ENCODE results near the gene USP5.

- TF ChIP-seq POLR2A (IDR thresholded peaks at IDR 0.05): no peak
- no peak for TF ChIP-seq CTCF (IDR thresholded peaks at IDR 0.05)
- no peak for TF ChIP-seq EP300 (IDR thresholded peaks at IDR 0.05)
Measured at GRCh38 chr12:6828781-6829535, 23.0 kb upstream of the USP5 start.

All from stomach (tissue), 4 donors.